DMS114 treated with DMSO at 0.1 percent for 48 hours (cell line): ENCODE data around the gene KDM2B.

Experiments
- DNase-seq: peaks from one replicate; lab custom pipeline; 2025; ENCODE audit not compliant: unreplicated experiment; lab: John Stamatoyannopoulos, UW

The KDM2B gene

GRCh38 chr12:121440768-121441167 lies 140.1 kb downstream of the KDM2B start:
- no peak for DNase-seq

- no peak for DNase-seq
These were observed 141.1 kb downstream of the KDM2B start for GRCh38 chr12:121439715-121440114.

- DNase-seq: no peak
These were observed 141.9 kb downstream of the KDM2B start for GRCh38 chr12:121438905-121439304.

- no peak for DNase-seq
These were observed 144.1 kb downstream of the KDM2B start for GRCh38 chr12:121436706-121437105.

- no peak for DNase-seq
These were observed 147.9 kb downstream of the KDM2B start for GRCh38 chr12:121432740-121433480.

GRCh38 chr12:121430833-121431415 lies 149.9 kb downstream of the KDM2B start:
- no peak for DNase-seq

- DNase-seq: no peak
These were observed 151.9 kb downstream of the KDM2B start for GRCh38 chr12:121428883-121429282.

- no peak for DNase-seq
These were observed 153.2 kb downstream of the KDM2B start for GRCh38 chr12:121427556-121428050.

- DNase-seq: no peak
These were observed 156.2 kb downstream of the KDM2B start for GRCh38 chr12:121424624-121424975.

- DNase-seq: no peak
These were observed 156.9 kb downstream of the KDM2B start for GRCh38 chr12:121423682-121424623.

GRCh38 chr12:121423253-121423652 lies 157.6 kb downstream of the KDM2B start:
- no peak for DNase-seq

GRCh38 chr12:121420109-121420508 lies 160.7 kb downstream of the KDM2B start:
- DNase-seq: no peak

- no peak for DNase-seq
These were observed 163.0 kb downstream of the KDM2B start for GRCh38 chr12:121417847-121418246.

- no peak for DNase-seq
These were observed 166.9 kb downstream of the KDM2B start for GRCh38 chr12:121413917-121414316.

GRCh38 chr12:121405211-121405610 lies 175.6 kb downstream of the KDM2B start:
- no peak for DNase-seq

GRCh38 chr12:121404734-121405133 lies 176.1 kb downstream of the KDM2B start:
- DNase-seq: no peak

- no peak for DNase-seq
These were observed 177.1 kb downstream of the KDM2B start for GRCh38 chr12:121403721-121404120.

- no peak for DNase-seq
These were observed 180.3 kb downstream of the KDM2B start for GRCh38 chr12:121400332-121401139.

GRCh38 chr12:121399391-121400331 lies 181.2 kb downstream of the KDM2B start, which contains the start of gene RNF34:
RNF34 (plus strand) TSS chr12:121400118; CDS start chr12:121400213, 95 bp downstream.
- DNase-seq: peak; percentile 97

GRCh38 chr12:121398355-121398754 lies 182.5 kb downstream of the KDM2B start:
- no peak for DNase-seq
